Stimulated activated CD4-positive, alpha-beta T cell treated with anti-CD3 and anti-CD28 coated beads, Interleukin-2, amount 100 ng/mL, for 48 hours (primary cell): ENCODE measurements around the gene C11orf65.

ENCODE experiments used
- DNase-seq, 2 donors: peaks; one replicate each; pipeline ENCODE4 v3.0.0-alpha.2; 2020

The C11orf65 gene, protein sequence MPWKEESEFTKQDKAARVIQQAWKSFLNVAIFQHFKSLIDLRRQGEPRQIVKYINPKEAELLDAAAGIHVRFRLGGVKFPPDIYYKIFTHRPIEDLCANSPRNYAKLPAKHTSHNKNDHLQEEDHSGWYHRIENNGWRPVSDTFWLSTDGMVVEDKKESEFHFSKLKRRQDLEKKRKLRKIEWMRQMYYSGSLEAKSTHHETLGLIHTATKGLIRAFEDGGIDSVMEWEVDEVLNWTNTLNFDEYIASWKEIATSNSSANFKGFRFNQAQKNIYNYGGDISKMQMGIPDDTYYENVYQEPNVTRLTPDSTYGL

DNA sequence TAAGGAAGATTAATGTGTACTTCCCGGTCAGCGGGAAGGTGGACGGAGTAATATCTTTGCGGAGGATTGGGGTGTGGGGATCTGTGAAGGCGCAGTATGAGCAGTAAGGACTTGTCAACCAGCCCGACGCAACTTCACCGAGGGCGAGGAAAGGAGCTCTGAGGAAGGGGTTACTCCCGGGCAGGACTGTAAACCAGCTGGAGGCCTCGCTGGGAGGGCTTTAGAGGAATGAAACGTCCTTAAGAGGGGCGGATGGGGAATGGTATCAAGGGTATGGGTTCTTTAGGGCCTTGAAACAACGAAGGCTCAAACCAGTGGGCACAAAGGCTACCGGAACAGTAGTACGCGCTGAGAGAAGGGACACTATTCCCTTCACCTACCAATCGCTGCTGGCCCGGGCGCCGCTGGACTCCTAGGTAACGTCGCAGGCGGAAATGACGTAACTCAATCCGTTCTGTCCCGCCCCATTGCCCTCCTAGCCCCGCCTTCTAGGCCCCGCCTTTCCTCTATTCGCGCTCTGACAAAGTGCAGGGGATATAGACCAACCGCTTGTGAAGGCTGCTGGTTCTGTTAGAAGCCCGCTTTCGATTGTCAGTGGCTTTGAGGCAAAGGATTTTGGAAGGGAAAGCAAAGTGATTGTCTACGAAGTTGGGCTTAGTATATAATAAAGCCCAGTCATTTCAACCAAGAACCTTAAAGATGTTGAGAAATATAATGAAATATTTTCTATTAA, at the start of gene C11orf65:
Gene C11orf65, minus strand, starts transcription at position 439 of the 733 bp plus-strand sequence. CDS start 5,970 bp downstream, outside the sequence.
- DNase-seq, result peak; percentile 90 to 91

DNA sequence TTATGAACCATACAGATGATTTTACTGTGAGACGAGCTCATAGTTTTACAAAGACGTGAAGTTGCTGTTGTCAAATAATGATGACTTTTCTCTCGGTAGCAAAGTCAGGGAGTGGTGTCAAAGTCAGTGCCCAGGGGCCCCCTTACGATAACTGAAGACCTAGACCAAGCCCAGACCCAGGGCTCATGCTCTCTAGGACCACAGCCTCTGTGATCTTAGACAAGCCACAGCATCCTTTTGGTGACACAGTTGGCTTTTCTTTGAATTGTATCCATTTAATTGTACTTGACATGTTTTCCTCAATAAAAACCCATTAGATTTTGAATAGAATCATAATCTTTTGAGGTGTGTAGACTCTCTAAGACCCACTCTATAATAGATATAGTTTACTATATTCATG, 48.8 kb upstream of the C11orf65 start:
- no peak for DNase-seq

DNA sequence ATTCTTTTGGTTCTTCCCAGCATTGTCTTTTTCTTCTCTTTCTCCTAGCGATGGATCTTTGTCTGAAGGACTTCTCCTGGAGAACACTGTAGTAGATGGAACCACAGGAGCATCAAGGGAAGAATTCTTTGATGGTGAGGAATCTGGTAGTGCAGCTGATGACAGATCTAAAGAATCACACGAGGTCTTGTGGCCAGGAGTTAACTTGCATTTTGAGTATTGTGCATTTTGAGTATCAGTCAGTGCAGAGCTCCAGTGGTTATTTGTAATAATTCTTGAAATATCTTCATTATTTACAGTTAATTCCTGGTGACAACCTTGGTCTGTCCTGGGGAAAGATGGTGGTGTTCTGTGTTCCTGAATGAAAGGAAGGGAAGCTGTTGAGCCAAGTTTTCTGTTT, 45.4 kb upstream of the C11orf65 start:
- DNase-seq, result no peak

DNA sequence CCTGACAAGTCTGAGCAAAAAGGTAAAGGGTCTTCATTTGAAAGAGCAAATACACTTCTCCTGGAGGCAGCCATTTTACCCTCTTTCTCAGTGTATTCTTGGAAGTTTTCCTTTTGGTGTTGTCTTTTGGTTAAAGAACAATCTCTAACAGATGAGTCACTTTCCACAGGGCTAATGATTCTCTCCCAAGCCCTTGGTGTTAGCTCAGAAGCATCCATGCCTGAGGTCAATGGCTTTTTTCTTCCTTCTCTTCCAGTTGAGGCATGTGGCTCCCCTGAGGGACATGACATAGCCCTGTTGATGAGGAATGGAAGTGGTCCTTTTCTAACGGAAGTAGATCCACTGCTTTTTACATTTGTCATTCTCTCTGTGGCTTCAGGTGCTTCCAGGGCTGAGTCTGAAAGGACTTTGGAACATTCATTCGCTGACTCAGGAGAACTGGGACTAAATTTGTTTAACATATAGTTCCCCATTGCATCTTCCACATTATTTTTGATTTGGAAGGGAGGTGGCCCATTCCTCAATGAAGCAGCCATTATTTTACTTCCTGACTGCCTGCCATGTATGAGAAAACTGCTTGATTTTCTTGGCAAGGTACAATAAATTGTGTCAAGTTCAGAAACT, 44.6 kb upstream of the C11orf65 start:
- no peak for DNase-seq

DNA sequence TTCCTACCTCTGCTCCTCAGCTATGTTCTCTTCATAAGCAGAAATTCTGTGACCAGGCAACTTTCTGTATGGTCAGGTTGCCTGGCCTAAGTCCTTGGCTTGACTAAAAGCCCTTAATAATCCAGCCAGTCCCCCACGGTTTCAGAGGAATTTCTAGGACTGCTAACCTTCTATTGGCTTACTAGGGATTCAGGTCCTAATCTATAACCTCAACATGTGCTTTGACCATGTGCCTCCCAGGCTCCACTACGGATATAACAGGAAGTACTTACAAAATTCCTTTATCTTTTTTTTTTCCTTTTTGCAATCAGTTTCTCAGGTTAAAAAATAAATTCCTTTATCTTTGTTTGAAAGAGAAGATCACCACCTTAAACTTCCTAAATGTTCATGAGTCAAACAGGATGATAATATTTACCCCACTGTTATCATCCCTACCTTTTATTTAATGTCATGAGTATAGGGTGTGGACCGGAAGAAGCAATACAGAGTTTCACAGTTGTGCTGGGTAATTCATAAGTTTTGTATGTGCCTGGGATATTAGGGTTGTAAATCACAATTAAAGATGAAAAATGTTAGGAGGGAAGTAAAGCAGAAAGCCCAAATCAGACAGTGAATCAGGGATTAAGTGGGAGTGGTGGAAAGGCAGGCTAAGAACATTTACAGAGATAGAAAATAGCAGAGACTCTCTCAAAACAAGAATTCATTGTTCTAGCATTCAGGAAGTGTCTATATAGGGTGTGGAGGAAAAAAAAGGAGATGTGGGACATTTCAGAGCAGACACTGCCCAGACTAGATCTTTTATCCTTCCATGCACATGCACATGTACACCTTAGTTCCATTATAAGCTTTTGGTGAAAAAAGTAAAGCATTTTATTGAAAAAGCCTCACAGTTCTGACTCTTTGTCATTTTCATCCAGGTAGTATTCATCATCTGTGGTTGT, 41.6 kb upstream of the C11orf65 start:
- no peak for DNase-seq

DNA sequence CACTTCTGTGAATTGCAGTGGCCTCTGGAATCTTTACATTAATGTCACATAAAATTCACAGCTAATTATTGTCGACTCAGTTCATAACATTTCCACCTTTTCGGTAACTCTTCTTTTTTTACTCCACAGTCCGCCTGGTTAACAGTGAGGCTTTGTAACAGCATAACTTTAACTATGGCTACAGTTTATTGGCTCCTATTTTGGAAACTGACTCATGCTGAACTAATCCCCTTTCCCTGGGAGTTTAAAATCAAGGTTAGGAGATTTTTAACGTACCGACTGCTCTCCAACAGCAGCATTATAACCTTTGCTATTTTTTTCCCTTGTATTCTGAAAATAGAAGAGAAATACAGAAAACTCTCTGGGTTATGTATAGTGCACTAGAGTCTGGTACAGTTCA, 34.1 kb upstream of the C11orf65 start:
- DNase-seq, result no peak

DNA sequence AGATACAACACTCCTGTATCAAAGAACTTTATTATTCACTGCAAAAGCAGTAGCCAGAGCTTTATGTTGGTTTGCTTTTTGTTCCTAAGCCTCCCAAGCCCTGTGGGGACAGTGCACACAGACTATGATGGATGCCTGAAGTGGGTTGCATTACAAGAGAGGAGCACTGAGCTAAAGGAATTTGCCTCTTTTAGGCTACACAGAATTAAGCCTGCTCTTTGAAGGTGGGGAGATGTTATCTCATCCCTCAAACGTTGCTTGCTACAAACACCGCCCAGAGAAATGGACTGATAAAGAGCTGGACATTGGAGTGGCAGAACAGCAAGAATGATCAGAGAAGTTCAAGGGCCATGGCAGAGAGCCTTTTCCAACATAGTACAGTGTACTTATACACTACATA, 33.4 kb upstream of the C11orf65 start:
- DNase-seq, result no peak

DNA sequence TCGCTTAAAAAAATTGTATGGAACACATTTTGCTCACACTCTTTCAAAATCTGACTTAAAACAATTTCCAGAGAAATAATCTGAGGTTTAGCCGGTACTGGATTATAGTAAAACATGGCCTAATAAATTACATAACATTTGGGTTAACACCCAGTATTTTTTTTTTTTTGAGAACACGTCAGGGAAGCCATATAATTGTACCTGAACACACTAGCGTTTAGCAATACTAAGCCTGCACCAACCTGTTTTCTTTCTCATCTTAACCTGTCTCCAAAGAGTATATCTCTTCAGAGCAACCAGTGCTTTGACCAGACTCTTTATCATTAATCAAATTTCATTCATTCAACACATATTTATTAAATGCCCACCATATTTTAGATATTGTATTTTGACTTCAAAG, 32.8 kb upstream of the C11orf65 start:
- no peak for DNase-seq

DNA sequence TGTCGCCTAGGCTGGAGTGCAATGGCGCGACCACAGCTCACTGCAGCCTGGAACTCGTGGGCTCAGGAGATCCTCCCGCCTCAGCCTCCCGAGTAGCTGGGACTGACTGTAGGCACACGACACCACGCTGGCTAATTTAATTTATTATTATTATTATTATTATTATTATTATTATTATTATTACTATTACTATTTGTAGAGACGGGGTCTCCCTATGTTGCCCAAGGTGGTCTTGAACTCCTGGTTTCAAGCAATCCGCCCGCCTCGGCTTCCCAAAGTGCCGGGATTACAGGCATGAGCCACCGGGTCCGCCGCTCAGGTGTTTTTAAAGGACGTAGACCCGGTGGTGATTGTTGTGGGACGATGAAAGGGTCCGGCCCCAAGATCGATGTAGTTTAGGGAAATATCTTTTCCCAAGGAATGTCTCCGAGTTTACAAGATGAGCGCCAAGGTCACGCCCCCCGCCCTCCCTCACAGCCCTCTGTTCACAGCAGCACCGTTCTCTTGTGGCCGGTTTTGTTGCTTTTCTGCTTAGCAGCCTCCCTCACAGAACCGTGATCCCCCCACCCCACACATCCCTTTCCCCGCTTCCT, 31.6 kb upstream of the C11orf65 start:
- DNase-seq, result no peak

DNA sequence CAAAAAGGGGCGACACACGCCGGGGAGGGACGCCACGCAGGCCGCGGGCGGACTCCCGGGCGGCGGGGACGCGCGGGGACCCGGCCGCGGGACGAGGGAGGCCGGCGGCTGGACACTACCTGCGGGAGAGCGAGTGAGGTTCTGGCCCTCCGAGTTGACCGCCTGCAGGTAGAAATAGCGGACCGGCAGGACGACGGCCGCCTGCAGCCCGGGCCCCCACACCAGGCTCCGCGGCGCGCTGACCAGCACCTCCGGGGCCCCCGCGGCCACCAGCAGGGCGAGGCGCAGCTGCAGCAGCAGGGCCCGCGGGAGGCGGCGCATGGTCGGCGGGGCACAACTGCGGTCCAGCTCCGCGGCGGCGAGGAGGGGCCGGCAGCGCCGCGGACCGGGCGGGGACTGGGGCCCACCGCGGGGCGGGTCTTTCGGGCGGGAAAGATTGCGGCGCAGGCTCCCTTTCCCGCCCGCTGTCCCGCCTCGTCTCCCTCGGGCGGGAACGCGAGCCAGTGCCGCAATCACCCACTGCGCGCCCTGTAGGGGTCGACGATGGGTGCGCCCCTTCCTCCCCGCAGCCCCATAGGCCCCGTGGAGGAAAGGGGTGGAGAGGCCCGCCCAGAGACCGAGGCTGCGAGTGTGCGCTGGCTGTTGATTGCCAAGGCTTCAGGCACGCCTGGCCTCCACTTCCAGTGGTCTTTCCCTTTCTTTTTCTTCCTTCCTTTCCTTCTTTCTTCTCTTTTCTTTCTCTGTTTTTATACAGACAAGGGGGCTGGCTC, 30.9 kb upstream of the C11orf65 start, which contains the start of gene POGLUT3:
Gene POGLUT3, minus strand, starts transcription at position 339 of the 770 bp plus-strand sequence. Its CDS starts 18 bp downstream, at position 321.
- DNase-seq, result peak; percentile 25 to 31

DNA sequence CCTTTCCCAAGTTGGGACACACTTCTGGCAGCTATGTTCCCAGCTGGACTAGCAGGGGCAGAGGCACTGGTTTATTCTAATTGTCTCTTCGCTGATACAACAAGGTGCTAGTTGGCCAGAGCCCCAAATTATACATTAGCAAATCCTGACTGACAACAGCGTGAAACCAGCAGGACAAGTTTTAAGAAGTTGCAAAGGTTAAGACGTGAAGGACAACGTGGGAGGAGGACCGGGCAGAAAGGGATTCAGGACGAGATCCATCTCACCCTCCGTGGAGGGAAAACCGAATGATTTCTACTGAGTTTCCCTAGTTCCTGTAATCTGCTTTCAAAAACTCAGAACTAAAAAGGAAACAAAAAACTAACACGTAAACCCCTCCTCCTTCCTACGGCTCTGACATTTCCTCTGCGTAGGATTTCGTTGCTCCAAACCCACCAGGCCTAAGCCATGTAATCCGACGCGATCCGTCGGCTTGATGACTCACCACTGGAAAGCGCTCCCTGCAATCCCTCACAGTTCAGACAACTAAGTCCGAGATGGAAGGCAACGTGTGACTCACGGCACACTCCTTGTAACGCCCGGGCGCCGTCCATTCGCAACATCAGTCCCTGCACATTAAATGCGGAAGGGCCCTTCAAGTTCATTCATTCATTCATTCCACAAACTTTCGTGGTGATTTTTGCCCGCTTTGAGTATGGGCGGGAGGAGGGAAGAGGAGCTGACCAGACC, 30.2 kb upstream of the C11orf65 start:
- DNase-seq, result peak; percentile 53 to 57

DNA sequence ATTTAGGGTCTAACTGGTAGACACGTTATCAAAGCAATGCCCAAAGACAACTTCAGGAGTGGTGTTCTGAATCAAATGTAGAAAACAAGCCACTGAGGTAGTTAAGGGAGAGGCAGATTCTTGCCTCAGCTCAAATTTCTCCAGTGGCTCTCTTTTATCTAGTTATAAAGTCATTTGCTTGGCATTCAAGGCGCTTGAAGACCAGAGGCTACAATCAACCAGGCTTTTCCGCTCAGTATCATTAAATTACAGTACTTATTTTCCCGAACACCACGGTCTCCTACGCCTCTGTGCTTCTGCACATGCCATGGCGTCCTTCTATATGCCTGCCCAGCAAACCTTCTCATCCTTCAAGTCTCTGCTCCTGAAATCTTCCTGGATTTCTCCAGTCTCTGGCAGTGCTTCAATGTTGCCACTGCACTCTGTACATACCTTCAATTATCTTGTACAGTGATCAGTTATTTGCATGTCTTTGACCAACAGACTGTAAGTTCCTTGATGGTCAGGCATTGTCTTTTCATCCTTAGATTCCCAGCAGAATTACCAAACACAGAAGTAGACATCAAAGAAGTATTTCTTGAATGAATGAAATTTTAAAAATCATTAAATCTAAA, 29.4 kb upstream of the C11orf65 start:
- no peak for DNase-seq

DNA sequence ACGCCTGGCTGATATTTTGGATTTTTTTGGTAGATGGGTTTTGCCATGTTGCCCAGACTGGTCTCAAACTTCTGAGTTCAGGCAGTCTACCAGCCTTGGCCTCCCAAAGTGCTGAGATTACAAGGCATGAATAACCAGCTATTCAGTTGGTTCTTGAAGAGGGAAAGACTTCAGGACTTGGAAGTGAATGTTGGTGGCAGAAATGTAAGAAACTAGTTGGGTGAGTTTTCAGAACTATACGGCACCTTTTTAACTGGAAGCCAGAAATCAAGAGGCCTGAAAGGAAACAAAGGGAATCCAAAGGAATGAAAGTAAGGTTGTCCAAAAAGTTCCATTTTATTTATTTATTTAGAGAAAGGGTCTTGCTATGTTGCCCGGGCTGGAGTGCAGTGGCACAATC, 28.0 kb upstream of the C11orf65 start:
- DNase-seq, result no peak

DNA sequence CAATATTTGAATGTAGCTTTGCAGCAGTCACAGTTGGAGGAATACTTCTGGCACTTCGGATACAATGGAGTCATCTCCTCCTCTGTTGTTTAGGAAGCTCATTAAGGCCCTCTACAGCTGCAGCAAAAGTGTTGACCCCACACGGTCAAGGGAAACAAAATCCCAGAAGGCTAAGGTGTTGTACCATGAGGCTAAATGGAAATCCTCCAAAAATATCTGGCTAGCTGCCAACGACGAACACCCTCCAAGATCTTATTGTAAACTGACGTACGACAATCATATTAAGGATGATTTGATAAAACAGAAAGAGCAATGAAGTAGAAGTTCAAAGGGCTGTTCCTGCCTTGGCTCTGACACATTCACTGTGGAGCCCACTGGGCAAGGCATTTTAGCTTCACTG, 26.9 kb upstream of the C11orf65 start:
- DNase-seq, result no peak

DNA sequence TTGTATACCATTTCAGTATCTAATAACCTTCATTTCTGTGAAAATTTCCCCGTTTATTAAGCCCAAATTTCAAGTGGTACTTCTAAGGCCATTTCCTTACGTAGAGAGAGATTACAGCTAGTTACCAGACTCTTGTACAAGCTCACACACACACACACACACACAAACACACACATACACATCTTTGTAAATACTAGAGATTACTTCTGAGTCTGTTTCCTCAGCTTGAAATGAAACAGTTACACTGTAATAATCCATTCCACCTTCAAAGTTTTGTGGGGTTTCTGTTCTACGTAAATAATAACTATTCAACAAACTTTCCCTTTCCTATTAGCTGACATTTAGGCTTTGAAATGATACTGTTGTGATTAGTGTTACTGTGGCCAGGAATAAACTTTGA, 24.6 kb upstream of the C11orf65 start:
- DNase-seq, result no peak

DNA sequence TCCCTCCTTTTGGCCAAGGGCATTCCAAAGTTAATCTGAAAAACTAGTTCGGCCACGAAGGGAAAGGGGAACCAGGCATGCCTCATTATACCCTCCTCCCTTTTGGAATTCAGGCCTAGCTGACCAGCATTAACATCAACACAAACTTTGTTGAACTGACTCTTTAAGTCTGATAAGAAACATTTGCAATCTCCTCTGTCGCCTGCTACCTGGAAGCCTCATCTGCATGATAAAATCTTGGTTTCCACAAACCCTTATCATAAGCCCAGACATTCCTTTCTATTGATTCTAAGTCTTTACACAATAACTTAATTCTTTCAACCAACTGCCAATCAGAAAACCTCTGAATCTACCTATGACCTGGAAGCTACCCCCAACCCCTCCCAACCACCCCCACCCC, 19.5 kb upstream of the C11orf65 start:
- DNase-seq, result no peak

DNA sequence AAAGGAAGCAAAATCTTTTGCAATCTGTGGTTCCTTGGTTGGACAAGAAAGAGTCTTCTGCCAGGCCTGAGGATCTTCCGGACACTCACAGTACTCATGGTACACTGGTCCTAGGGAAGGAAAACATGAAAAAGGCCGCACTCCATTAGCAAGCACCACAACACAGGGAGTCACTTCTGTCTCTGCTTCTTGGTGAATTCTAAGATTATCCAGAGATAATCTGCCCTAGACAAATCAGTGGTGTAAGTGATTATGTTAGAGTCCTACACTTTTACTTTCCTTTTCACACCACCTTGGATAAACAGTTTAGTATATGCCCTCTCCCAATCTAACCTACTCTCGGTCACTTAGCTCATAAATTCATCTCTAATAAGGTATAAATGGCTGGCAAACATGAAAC, 19.0 kb upstream of the C11orf65 start:
- DNase-seq, result no peak

DNA sequence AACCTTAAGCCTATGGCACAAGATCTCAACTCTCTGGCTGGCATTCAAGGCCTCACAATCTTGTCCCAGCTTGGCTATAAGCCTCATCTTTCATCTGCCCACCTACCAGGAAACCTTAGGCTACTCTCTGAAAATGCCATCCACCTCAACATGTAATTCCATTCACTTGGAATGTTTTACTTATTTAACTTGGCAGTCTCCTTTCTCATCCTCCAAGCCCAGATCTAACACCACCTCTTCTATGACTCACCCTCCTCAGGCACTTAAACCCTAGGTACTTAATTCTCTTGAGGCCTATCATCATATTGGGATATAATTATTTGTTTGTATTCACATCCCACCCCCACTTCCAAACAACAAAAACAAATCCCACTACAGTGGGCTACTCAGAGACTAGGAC, 15.8 kb upstream of the C11orf65 start:
- no peak for DNase-seq

DNA sequence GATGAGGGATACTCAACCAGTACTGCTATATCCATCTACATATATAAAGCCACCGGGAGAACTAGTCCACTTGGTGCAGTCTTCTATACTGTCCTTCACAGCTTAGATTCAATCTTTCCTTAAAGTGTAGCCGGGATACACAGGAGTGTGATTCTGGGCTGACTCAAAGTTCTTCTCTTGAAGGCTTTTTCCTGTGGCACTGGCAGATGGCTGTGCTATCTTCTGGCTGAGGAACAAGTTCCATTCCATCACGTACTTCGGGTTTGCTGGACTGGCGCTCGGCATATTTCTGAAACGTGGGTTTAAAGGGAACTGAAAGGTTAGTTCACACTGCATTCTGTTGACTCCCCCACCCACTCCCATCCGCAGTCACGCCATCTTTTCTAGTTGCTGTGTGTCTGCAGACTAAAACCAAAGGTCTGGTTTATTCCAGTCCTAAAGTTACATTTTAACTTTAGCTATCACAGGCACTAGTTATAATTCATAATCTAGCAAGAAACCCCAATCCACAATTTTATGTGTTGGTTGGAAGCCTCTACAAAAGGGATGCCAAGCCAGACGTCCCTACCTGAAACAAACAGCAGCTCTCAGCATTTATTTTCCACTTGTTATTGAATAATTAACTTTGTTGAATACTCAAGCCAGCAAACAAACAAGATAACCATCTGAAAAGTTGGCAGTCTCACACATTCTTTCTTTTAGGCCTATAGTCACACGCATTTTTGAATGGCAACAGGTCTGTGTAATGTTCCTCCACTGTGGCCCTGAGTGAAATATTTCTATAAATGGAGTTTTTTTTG, 7.5 kb upstream of the C11orf65 start:
- DNase-seq, result no peak

DNA sequence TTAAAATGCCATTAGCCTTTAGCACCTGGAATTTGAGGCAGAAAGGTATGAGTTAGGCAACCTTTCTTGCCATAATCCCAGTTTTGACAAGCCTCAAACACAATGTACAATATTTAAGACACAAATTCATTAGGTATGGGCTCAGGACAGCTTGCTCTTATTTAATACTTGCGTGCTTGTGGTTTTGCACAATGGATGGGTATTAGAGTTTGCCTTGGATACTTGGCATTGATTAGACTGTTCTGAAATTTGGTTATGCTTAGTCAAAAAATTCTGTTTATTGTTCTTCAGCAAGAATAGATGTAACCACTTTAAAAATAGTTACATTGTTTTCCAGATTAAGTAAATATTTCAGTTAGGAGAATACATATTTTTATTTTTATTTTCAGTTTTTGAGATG, 5.4 kb upstream of the C11orf65 start:
- DNase-seq, result no peak
